Measurements from ENCODE around the gene GCNA.
"Not testable (repeated sequence)": the region's sequence is repeated elsewhere in the genome, so short reads cannot be mapped to it uniquely, and the experiment has no call there.

GCNA gene

DNA sequence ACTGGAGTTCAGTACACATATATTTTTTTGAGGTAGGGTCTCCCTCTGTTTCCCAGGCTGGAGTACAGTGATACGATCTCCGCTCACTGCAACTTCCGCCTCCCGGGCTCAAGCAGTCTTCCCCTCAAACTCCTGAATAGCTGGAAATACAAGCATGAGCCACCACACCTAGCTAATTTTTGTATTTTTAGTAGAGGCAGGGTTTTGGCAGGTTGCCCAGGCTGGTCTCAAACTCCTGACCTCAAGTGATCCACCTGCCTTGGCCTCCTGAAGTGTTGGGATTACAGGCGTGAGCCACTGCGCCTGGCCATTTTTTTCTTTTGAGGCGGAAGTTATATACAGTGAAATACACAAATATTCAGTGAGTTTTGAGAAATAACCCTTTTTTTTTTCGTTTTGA, 6.8 kb upstream of the GCNA start:
- H3K4me3 ChIP-seq (ENCODE audit: low read length); H3K36me3 ChIP-seq (ENCODE audit: control insufficient read depth, insufficient read depth, low read length); H3K27me3 ChIP-seq (ENCODE audit: control insufficient read depth, insufficient read depth, low read length): not testable (repeated sequence)

DNA sequence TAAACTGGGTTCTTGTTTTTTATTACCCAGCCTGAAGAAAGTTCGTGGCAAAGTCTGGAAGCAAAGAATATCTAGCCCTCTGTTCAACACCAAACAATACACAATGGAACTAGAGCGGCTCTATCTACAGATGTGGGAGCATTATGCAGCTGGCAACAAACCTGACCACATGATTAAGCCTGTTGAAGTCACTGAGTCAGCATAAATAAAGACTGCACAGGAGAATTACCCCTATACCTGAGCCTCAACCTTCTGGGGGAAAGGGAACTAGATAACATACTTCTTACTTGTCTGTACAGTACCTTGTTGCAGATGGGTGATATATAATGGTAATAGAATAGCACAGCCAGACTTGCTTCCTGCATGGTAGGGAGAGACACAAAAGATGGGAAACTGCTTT, 4.6 kb upstream of the GCNA start:
- Histone ChIP-seq H3K9me3 (ENCODE audit: control insufficient read depth, low read length) (no peaks in the 10 kb centered on the region), H3K36me3 (ENCODE audit: control insufficient read depth, insufficient read depth, low read length) (no peaks in the 10 kb centered on the region), H3K4me3 (ENCODE audit: low read length) (no peak overlapping the region), H3K27me3 (ENCODE audit: control insufficient read depth, insufficient read depth, low read length) (no peaks in the 10 kb centered on the region), H3K9ac (ENCODE audit: low read length) (no peak overlapping the region), H3K4me1 (ENCODE audit: control insufficient read depth, insufficient read depth, low read length) (no peaks in the 10 kb centered on the region)

More for the DNA sequence above, 6.8 kb upstream of the GCNA start:
- H3K9me3 ChIP-seq (ENCODE audit: control insufficient read depth, low read length); H3K9ac ChIP-seq (ENCODE audit: low read length); H3K4me1 ChIP-seq (ENCODE audit: control insufficient read depth, insufficient read depth, low read length): not testable (repeated sequence)

DNA sequence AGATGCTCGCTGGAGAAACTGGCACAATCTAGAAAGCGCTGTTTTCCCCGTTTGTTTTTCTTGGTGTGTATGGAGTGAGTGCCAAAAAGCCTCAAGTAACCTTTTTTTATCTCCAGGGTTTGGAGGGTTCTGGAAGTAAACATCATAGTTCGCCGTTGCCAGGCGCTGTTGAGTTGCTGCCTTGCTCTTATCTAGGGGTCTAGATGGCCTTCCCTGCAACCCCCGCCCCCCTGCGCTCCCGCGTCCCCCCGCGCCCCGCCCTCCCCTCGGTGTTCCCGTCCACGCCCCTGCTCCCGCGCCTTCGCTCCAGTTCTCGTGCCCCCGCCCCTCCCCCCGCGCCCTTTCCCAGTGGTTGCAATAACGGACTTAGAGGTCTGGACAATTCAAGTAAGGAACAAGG, 555 bp upstream of the GCNA start:
- H3K36me3 ChIP-seq (ENCODE audit: control insufficient read depth, insufficient read depth, low read length): no peaks in the 10 kb centered on the region
- H3K4me1 ChIP-seq (ENCODE audit: control insufficient read depth, insufficient read depth, low read length): no peaks in the 10 kb centered on the region
- no peak overlapping the region for H3K4me3 ChIP-seq (ENCODE audit: low read length)
- no peaks in the 10 kb centered on the region for H3K9me3 ChIP-seq (ENCODE audit: control insufficient read depth, low read length)
- no peak overlapping the region for H3K9ac ChIP-seq (ENCODE audit: low read length)
- no peaks in the 10 kb centered on the region for H3K27me3 ChIP-seq (ENCODE audit: control insufficient read depth, insufficient read depth, low read length)

DNA sequence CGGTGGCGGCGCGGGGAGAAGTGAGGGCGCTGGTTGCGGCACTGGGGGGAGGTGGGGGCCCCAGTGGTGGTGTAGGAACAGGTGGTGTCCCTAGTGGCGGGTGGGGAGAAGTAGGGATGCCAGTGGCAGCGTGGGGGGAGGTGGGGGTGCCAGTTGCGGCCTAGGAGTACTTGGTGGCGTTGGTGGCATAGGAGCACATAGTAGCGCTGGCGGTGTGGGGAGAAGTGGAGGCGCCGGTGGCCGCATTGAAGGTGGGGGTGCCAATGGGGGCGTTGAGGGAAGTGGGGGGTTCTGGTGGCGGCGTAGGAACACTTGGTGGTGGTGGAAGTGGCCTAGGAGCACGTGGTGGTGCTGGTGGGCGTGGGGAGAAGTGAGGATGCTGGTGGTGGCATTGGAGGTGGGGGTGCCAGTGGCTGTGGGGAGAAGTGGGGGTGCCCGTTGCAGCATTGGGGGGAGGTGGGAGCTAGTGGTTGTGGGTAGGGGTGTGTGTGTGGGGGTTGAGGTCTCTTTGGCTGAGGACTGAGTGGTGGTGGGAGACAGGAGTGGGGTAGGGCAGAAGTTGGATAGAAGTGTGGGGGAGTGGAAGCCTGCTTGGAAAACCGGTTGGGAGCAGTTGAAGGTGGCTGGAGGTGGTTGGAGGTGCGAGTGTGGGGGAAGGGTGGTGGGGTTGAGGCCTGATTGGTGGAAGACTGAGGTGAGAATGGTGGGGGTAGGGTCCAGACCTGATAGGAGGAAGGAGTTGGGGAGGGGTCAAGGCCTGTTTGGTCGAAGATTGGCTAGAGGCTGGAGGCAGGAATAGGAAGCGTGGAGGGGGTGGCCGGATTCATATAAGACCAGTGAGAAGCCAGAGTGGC, 1.1 kb downstream of the GCNA start:
- no peaks in the 10 kb centered on the region for H3K27me3 ChIP-seq (ENCODE audit: control insufficient read depth, insufficient read depth, low read length)
- H3K9ac ChIP-seq (ENCODE audit: low read length): no peak overlapping the region
- H3K36me3 ChIP-seq (ENCODE audit: control insufficient read depth, insufficient read depth, low read length): no peaks in the 10 kb centered on the region
- H3K4me3 ChIP-seq (ENCODE audit: low read length): no peak overlapping the region
- no peaks in the 10 kb centered on the region for H3K4me1 ChIP-seq (ENCODE audit: control insufficient read depth, insufficient read depth, low read length)
- no peaks in the 10 kb centered on the region for H3K9me3 ChIP-seq (ENCODE audit: control insufficient read depth, low read length)

DNA sequence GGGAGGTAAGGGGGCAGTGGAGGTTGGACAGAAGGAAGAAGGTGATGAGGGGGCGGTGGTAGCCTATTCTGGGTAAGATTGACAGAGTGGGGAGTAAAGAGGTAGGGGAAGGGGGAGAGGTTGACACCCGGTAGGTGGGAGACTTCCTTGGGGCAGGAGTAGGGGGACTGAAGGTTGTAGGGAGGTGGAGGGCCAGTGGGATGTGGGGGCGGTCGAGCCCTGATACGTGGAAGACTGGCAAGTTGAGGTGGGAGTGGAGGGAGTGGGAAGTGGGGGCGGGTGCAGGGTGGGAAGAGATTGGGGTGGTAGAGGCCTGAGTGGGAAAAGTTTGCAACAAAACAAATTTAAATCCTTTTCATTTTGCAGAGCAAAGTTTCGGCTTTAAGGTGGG, 1.7 kb downstream of the GCNA start:
- H3K36me3 ChIP-seq (ENCODE audit: control insufficient read depth, insufficient read depth, low read length): no peaks in the 10 kb centered on the region
- H3K4me3 ChIP-seq (ENCODE audit: low read length): no peak overlapping the region
- H3K4me1 ChIP-seq (ENCODE audit: control insufficient read depth, insufficient read depth, low read length): no peaks in the 10 kb centered on the region
- H3K27me3 ChIP-seq (ENCODE audit: control insufficient read depth, insufficient read depth, low read length): no peaks in the 10 kb centered on the region
- no peaks in the 10 kb centered on the region for H3K9me3 ChIP-seq (ENCODE audit: control insufficient read depth, low read length)
- H3K9ac ChIP-seq (ENCODE audit: low read length): no peak overlapping the region

DNA sequence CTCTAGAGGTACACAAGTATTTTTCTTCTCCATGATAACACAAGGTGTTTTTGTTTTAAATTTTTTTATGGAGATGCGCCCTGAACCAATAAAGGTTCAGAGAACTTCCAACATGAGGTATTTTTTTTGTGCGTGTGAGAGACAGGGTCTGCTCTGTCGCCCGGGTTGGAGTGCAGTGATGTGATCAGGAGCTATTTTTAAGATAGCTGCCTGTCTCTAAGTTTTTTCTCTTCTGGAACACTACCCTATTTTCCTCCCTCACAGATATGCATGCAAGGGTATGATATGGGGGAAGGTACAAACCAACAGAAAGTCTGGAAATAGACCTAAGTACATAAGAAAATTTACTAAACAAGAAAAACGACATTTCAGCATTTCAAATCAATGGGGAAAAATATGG, 3.0 kb downstream of the GCNA start:
- Histone ChIP-seq H3K9ac (ENCODE audit: low read length) (no peak overlapping the region), H3K36me3 (ENCODE audit: control insufficient read depth, insufficient read depth, low read length) (no peaks in the 10 kb centered on the region), H3K27me3 (ENCODE audit: control insufficient read depth, insufficient read depth, low read length) (no peaks in the 10 kb centered on the region), H3K4me1 (ENCODE audit: control insufficient read depth, insufficient read depth, low read length) (no peaks in the 10 kb centered on the region), H3K9me3 (ENCODE audit: control insufficient read depth, low read length) (no peaks in the 10 kb centered on the region), H3K4me3 (ENCODE audit: low read length) (no peak overlapping the region)

DNA sequence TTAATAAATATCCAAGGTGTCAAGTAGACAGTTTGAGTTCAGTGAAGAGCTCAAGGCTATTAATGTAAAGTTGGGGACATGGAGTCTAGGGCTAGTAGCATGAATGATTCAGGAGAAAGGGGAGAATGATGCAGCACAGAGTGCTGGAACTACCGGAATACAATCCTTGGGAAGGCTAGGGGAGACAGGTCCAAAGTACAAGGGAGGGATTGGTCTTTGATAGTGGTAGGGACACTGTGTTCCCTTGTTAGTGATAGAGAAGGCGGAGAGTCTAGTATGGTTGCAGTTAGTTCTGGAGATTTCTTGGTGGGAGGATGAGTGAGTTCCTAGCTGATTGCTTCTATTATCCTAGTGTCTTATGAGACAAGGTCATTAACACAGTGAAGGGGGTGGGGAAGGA, 8.7 kb downstream of the GCNA start:
- no peaks in the 10 kb centered on the region for H3K36me3 ChIP-seq (ENCODE audit: control insufficient read depth, insufficient read depth, low read length)
- H3K9me3 ChIP-seq (ENCODE audit: control insufficient read depth, low read length): no peaks in the 10 kb centered on the region
- no peaks in the 10 kb centered on the region for H3K4me1 ChIP-seq (ENCODE audit: control insufficient read depth, insufficient read depth, low read length)
- no peak overlapping the region for H3K4me3 ChIP-seq (ENCODE audit: low read length)
- no peak overlapping the region for H3K9ac ChIP-seq (ENCODE audit: low read length)
- no peaks in the 10 kb centered on the region for H3K27me3 ChIP-seq (ENCODE audit: control insufficient read depth, insufficient read depth, low read length)

DNA sequence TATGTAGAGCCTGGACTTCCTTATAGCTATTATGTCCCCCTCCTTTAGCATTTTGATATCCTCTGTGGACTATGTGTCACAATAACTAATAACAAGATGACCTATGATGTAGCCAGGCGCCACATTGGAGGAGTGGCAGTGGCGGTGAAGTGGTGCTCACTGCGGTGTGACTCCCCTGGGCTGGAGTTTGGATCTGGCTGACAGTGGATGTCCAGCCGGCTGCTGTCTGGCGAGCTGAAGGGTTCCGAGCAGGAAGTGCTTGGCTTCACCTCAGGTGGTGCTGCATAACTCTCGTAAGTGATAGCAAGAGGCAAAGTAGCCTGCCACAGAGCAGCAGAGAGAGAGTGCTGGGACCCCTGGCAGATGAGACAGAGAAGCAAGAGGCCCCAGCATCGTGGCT, 15.0 kb downstream of the GCNA start:
- H3K9me3 ChIP-seq (ENCODE audit: control insufficient read depth, low read length); H3K4me3 ChIP-seq (ENCODE audit: low read length); H3K27me3 ChIP-seq (ENCODE audit: control insufficient read depth, insufficient read depth, low read length); H3K36me3 ChIP-seq (ENCODE audit: control insufficient read depth, insufficient read depth, low read length); H3K4me1 ChIP-seq (ENCODE audit: control insufficient read depth, insufficient read depth, low read length); H3K9ac ChIP-seq (ENCODE audit: low read length): not testable (repeated sequence)

DNA sequence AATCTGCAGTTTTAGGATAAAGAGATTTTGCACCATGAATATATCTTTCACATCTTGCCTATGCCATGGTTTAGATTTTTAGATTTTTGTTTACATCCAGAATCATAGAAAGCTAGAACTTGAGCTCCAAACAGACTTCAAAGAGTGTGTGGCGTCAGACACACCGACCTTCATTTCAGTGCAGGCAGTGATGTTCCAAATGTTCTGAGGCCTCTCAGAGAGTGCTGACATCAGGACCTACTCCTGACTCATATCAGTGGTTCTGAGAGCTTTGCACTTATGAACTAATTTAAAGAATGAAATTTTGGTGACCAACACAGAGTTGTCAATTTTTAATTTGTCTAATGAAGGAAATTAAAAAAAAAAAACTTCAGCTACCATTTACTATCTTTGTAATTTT, 21.7 kb downstream of the GCNA start:
- Histone ChIP-seq H3K9me3 (ENCODE audit: control insufficient read depth, low read length) (no peaks in the 10 kb centered on the region), H3K36me3 (ENCODE audit: control insufficient read depth, insufficient read depth, low read length) (no peaks in the 10 kb centered on the region), H3K4me1 (ENCODE audit: control insufficient read depth, insufficient read depth, low read length) (no peaks in the 10 kb centered on the region), H3K4me3 (ENCODE audit: low read length) (no peak overlapping the region), H3K9ac (ENCODE audit: low read length) (no peak overlapping the region), H3K27me3 (ENCODE audit: control insufficient read depth, insufficient read depth, low read length) (no peaks in the 10 kb centered on the region)

DNA sequence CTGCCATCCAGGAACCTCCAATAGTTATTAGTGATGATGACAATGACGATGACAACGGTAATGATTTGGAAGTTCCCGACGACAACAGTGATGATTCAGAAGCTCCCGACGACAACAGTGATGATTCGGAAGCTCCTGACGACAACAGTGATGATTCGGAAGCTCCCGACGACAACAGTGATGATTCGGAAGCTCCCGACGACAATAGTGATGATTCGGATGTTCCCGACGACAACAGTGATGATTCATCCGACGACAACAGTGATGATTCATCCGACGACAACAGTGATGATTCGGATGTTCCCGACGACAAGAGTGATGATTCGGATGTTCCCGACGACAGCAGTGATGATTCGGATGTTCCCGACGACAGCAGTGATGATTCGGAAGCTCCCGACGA, 25.4 kb downstream of the GCNA start:
- Histone ChIP-seq H3K4me1 (ENCODE audit: control insufficient read depth, insufficient read depth, low read length) (no peaks in the 10 kb centered on the region), H3K36me3 (ENCODE audit: control insufficient read depth, insufficient read depth, low read length) (no peaks in the 10 kb centered on the region), H3K9me3 (ENCODE audit: control insufficient read depth, low read length) (no peaks in the 10 kb centered on the region), H3K9ac (ENCODE audit: low read length) (no peak overlapping the region), H3K27me3 (ENCODE audit: control insufficient read depth, insufficient read depth, low read length) (no peaks in the 10 kb centered on the region), H3K4me3 (ENCODE audit: low read length) (no peak overlapping the region)

DNA sequence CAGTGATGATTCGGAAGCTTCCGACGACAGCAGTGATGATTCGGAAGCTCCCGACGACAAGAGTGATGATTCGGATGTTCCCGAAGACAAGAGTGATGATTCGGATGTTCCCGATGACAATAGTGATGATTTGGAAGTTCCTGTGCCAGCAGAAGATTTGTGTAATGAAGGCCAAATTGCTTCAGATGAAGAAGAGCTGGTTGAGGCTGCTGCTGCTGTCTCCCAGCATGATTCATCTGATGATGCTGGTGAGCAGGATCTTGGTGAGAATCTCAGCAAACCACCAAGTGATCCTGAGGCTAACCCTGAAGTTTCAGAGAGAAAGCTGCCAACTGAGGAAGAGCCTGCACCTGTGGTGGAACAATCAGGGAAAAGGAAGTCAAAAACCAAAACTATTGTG, 25.9 kb downstream of the GCNA start:
- Histone ChIP-seq H3K9ac (ENCODE audit: low read length) (no peak overlapping the region), H3K4me3 (ENCODE audit: low read length) (no peak overlapping the region), H3K27me3 (ENCODE audit: control insufficient read depth, insufficient read depth, low read length) (no peaks in the 10 kb centered on the region), H3K36me3 (ENCODE audit: control insufficient read depth, insufficient read depth, low read length) (no peaks in the 10 kb centered on the region), H3K4me1 (ENCODE audit: control insufficient read depth, insufficient read depth, low read length) (no peaks in the 10 kb centered on the region), H3K9me3 (ENCODE audit: control insufficient read depth, low read length) (no peaks in the 10 kb centered on the region)

DNA sequence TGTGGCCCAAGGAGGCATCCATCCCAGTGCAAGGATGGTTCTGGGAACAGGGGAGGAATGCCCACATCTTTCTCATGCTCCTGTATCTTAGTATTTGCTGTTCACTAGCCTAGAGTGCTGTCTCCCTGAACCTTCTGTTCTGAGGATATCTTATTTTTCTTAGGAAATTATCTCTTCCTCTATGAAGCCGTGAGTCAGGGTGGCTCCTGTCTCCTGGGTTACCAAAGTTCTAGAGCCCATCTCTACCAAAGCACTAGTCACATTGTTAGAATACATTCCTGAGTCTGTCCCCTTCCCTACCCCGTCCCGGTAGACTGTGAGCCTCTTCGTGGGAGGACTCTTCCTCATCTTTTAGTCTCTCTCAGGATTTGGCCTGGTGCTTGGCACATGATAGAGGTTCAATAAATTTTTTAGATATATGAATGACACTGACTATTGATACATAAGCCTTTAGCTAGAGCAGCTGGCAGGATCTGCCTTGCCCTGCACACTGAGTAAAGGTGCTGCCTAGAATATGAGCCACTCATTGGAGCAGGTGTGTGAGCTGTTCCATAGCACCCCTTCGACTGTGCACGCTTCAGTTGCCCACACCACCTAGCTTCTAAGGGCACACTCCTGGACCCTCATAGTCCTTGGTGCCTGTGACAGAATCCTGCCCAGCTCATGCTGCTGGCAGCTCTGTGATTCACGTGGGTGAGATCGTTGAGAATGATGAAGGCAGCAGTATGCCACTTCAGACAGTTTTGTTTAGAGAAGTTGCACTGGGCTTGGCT, 26.7 kb downstream of the GCNA start:
- Histone ChIP-seq H3K4me1 (ENCODE audit: control insufficient read depth, insufficient read depth, low read length) (no peaks in the 10 kb centered on the region), H3K9ac (ENCODE audit: low read length) (no peak overlapping the region), H3K27me3 (ENCODE audit: control insufficient read depth, insufficient read depth, low read length) (no peaks in the 10 kb centered on the region), H3K36me3 (ENCODE audit: control insufficient read depth, insufficient read depth, low read length) (no peaks in the 10 kb centered on the region), H3K9me3 (ENCODE audit: control insufficient read depth, low read length) (no peaks in the 10 kb centered on the region), H3K4me3 (ENCODE audit: low read length) (no peak overlapping the region)
